Suppressor macrophage treated with lipopolysaccharide for 4 hours (primary cell): Measurements from ENCODE around the gene PIP5K1B.
A peak's percentile ranks its signal among the peaks of the same experiment; 100 is the strongest.

ENCODE experiments used
- DNase-seq: peaks from one replicate; pipeline ENCODE4 v3.0.0-alpha.2; 2020

The PIP5K1B gene

DNA sequence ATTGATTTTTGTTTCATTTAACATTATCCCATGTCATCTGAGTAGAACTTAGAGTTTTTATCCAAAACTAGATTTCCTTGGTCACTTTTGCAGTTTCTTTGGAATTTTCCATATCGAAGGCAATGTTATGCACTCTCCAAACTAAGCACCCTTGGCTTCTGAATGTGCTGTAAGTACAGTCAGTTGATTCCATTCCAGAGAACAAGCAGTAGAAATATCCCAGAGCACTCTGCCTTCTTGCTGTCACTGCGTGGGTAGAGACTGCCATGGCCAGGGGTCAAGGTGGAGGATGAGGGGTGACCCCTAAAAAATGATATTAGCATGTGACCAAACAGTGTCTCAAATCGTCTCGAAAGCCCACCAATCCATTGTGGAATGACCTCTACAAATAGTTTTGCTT lies 36.2 kb downstream of the PIP5K1B start:
- no peak for DNase-seq

DNA sequence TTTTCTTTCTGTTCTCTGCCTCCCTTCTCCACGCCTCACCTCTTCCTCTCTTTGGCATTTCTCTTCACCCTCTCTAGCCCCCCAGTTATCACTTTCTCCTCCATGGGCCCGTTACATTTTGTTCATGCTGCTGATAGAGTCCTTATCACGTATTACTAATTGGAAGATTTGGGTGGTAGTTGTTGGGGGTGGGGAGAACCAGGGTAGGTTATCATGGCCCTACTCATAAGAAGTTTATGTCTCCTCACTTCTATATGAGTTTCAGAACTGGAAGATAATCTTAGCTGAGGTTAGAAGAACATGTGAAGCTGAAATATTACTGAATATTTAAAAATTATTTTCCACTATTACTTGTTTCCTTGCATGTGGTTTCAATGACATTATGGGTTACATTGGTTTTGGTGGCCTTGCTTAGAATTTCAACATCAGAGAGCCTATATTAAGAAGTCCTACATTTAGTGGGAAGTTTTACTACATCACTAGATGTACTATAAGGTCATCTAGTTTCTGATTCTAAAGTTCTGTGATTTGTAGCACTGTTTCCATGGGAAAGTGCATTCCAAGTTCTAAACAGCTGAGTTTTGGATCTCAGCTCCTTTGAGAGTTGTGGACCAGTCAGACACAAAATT lies 36.8 kb downstream of the PIP5K1B start:
- DNase-seq, result no peak

DNA sequence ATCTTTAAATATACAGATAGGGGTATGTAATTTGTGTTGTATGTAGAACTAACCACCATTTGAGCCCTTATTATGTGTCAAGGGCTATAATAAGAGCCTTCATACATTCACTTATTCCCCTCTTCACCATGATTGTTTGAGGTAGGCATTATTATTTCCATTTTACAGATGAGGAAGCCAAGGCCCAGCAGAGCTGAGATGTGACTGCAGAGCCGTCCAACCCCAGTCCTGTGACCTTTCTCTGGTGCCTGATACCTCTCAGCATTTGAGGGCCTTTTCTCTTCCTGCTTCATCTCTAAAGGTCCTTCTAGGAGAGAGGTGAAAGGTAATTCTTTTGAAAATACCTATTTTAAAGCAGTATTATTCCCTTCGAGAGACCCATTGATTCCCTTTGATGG lies 37.3 kb downstream of the PIP5K1B start:
- DNase-seq, result no peak

DNA sequence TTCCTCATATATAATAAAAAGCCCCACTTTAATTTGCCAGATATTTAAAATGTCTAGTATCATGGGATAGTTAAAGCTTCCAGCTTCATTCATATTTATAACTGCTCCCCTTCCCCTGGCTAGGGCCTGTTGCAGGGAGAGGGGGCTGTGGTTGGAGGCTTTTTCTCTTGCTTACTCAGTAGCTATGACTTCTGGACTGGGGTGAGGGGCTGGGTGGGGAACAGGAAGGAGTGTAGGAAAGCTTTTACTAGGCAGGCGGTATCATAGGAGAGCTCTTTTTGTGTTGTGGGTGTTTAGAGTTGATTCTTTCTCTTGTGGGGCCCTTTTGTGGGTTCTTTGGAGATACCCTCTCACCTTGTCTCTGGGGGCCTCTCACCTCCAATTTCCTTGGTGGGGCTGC lies 39.4 kb downstream of the PIP5K1B start:
- DNase-seq, result no peak

DNA sequence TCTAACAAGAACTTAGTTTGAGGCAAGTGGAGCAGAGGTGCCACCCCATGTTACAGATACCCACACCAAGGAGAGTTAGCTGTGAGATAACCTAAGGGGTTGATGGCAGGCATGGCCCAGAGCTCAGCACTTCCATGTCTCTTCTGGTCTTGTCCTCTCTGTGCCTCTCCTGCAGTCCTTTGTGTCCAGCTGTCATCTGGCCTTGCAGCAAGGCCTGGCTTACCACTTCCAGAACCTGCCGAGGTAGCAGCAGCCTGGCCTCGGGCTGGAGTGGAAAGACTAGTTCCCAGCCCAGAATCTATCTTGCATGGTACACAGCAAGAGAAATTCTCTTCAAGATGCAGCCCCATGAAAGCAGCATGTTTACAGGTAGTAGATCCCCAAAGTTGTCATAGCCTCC lies 41.5 kb downstream of the PIP5K1B start:
- no peak for DNase-seq

DNA sequence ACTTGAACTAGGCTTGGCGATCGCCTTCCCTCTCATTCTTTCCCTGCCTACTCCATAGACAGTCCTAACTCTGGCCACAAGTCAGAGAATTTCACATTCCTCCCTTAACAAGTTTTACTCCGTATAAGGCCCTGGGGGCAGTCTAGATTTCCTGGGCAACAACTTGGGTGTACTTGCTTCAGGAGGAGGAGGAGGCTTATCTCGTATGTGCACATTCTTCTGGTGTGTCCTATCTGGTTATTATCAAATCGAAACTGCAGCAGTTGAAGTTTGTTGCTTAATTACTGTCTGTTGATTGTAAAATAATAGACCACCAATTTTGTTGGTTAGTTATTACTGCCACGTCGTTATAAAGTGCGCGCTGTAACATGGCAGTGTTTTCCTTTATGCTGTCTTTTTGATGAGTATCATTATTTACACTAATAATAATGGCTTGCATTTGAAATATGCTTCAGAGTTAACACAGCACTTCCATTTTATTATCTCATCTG lies 42.0 kb downstream of the PIP5K1B start:
- no peak for DNase-seq

DNA sequence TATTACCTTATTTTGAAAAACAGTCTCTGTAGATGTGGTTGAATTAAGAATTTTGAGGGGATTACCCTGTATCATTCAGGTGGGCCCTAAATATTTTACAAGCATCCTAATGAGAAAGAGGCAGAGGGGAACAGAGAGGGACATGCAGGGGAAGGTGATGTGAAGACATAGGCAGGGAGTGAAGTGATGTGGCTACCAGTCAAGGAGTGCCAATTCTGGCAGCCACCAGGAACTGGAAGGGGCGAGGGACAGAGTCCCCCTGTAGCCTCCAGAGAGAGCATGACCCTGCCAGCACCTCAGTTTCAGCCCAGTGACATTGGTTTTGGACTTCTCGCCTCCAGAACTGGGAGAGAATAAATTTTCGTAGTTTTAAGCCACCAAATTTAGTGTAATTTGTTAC lies 44.1 kb downstream of the PIP5K1B start:
- no peak for DNase-seq

DNA sequence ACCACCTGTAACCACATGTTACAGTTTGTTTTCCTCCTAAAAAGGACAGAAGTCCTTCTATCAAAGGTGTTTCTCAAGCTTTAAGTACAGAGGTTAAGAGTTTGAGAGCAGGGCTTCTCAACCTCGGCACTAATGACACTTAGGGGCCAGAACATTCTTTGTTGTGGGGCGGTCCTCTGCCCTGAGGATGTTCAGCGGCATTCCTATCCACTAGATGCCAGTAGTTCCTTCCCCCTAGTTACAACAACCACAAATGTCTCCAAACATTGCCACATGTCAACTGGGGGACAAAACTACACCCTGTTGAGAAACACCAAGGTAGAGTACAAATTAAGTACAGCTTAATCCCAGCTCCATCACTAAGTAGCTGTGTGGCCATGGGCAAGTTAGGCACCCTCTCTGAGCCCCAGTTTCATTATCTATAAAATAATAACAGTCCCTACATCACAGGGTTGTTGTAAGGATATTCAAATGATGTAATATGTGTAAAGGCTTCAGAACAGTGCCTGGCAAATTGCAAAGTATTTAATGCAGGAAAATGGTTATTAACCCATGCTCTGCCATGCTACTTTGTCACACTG lies 44.6 kb downstream of the PIP5K1B start:
- no peak for DNase-seq

DNA sequence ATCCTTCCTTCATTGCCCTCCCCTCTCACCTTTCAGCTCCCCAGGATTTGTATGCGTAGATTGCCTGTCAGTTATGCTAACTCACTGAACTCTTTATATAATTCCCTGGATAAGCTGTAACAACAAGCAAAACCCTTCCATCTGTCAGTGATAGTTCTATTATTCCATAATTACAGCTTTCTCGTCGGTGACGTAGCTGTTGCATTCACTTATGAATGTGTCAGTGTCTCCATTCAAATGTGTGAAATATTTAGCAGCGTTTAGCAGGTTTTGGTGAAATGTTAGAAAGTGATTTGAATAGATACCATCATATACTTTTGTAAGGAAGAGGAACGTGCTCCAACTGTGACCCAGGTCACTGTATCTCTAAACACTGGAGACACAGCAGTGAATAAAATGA lies 45.2 kb downstream of the PIP5K1B start:
- DNase-seq, result no peak

DNA sequence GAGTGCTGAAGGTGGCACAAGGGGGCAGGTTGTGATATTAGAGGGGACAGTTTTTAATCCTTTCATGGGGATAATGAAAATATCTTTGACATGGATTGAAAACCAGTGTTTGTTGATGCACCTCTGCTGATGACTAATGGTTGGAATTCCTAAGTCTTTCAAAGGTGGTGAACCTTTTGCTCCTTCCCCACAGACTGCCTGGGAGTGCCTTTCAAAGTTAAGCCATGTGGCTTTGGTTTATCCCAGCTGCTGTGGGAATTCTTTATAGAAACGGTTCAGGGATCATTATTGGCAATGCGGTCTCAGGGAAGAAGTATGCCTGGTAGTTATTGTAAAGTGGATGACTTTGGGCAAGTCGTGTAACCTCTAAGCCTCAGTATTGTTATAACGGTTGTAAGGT lies 45.7 kb downstream of the PIP5K1B start:
- no peak for DNase-seq

DNA sequence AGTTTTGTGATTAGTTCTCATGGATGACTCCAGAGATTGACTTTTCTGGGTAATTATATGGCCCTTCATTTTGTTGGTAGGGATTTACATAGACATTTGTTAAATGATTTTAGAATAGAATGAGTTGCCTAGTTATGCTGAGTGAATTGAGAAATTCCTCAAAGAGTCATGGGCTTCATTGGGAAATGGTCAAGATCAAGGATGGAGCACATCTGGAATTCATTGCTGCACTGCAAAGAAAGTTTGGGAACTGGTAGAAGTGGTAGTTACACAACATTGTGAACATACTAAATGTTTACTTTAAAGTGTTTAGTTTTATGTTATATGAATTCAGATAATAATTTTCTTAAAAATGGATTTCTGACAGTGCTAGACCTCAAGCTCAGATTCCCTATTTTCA lies 46.5 kb downstream of the PIP5K1B start:
- no peak for DNase-seq

DNA sequence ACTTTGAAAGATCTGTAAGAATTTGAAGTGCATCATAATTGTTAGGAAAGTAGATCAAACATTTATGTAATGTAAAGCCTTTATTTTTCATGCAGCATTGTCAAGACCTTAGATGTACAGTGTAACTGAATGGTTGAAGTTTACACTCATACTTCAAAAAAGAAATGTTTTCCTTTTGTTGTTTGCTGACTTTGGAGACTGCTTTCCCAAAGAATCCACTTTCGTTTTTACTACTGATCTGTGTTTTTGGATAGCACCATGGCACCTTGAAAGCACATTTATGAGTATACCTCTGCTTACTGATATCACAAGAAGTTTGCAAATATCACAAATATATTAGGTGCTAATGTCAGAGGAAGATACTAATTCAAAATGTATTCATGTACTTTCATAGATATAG lies 50.0 kb downstream of the PIP5K1B start:
- no peak for DNase-seq

DNA sequence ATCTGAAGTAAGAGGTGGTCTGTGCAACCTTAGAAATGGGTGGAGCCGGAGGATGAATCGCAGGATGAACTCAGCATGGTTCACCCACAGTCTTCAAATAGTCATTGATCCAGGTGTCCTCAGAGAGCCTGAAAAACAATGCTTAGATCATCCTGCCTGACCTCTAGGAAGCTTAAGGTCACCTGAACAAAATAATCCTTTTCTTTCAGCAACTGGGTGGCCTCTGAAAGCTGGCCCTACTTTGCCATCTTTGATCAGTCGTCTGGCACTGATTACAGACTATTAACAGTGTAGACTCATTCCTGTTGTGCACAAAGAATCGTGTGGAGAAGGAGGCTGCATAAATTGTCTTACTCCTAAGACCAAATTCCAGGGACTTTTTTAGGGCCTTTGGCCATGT lies 50.7 kb downstream of the PIP5K1B start:
- no peak for DNase-seq

DNA sequence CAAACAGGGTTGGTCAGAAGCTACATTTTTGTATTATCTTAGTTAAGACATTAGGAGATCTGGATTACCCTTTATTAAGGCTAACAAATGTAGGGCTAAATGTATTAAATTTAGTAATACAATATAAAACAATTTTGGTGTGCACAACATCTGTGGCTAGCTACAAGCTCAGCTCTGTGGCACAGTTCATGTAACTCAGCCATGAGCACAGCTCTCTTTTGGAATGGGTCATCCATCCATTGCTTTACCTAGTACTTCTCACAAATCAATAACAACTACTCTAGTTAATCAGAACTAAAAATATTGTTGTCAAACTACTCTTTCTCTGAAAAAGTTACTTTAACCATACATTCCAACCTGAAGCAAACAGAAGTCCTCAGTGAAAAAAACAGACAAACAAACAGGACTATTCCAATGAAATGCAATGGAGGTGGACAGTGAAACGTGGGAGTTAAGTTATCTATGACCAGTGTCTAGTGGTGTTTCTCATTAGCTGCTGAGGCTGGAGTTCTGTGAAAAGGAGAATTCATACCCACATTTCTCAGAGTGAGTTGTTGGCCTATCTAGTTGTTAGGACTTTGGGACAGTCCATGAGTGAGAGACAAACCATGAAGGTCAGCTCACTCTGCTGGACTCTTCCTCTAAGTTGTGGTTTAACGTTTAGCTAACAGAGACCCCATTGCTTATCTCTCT lies 55.1 kb downstream of the PIP5K1B start:
- DNase-seq, result no peak

DNA sequence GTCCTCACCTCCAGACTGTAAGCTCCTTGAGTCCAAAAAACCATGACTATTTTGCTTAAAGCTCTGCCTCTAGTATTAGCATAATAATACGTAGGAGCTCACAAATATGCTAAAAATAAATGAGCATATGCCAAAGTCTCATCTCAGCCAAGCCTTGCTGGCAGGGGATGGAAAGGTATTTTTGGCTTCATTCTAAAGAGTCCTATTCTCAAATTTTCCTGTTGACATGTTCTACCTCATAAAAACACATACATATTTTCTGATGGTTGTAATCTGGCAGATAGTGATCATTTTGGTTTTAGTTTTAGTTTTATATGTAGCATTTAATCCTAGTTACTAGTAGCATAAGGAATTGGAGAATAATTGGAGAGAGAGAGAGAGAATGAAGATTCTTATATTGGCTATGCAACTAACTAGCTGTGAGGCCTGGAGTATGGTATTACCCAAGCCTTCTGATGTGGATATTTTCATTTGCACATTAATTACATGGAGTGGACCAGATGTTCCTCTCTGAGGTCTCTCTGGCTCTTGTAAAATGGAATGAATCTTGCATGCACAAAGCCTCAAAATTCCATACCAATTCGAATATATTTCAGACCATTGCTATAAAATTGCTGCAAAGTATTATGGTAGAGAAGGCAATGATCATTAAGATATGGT lies 55.8 kb downstream of the PIP5K1B start:
- no peak for DNase-seq

DNA sequence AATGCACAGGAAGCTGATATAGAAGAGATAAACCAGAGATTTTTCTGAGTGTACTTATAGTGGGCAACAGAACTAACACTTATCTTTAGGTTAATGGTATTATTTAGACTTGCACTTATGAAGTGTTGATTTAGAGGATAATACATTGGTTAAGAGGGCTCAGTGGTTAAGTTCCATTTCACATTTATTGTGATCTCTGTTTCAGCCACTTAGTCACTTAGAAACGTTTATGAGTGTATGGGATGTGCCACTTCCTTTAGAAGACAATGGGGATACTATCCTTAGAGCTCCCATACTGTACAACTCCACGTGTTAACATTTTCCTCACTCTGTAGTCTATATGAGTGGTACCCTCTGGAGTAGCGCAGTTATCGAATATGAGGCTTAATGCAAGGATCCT lies 57.5 kb downstream of the PIP5K1B start:
- no peak for DNase-seq

DNA sequence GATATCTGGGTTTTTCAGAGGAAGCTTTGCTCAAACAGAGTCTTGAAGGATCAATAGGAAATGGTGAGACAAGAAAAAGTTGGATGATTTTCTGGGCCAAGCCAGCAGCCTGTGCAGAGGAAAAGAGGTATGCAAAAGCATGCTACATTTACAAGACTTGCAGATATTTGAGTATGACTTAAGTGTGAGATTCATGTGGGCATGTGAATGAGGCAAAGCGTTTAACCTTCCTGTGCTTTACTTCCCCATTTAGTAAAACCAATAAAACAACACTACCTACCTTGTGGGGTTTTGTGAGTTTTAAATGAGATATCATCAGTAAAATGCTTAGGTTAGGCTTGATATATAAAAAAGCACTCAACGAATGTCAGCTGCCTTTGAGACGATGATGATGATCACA lies 58.1 kb downstream of the PIP5K1B start:
- no peak for DNase-seq

DNA sequence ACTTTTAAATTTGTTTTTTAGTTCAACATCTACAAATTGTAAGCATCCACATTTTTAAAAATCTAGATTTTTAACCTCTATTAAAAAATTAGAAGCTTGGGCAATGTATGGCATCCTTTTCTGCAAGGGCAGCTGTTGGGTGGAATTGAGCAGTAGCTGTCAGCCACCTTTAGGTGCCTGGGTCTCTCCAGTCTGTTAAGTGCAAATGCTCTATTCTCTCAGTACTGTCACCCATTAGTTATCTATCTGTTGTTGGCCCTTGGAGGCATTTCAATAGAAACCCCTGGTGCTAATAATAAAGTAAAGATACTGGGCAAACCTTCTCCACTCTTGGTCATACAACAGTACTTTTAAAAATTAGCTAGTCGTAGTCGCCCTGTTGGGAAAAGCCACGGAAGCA lies 63.6 kb downstream of the PIP5K1B start:
- no peak for DNase-seq

DNA sequence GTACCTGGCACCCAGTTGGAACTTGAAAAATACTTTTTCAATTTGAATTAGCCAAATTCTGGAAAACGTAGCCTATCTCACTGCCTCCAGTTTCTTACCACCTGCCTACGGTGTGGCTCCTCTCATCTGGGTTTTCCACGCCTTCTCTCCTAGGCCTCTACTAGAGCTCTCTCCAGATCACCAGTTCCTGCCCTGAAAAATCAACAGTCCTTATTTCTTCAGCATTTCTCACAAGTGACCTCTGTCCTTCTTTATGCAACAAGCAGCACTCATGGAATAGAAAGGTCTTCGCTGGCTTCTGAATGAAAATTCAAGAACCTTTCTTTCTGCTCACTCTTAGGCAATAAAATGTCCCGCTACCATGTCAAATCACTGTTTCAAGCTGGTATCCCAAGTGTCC lies 64.8 kb downstream of the PIP5K1B start:
- no peak for DNase-seq

DNA sequence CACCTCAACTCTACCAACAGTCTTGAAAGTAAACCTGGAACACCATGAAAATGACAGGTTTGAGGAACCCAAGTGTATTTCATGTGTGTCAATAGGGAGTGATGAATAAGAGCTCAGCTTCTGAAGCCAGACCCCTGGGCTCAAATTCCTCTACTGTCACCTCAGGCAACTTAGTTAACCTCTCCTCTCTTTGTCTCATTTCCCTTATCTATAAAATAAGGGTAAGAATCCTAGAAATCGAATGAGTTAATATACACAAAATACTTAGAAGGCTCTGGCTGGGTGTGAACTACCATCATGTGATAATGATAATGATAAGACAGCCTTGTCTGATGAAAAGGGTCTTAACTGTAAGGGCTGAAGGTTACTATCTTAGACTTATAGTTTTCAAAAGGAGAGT lies 66.3 kb downstream of the PIP5K1B start:
- no peak for DNase-seq

DNA sequence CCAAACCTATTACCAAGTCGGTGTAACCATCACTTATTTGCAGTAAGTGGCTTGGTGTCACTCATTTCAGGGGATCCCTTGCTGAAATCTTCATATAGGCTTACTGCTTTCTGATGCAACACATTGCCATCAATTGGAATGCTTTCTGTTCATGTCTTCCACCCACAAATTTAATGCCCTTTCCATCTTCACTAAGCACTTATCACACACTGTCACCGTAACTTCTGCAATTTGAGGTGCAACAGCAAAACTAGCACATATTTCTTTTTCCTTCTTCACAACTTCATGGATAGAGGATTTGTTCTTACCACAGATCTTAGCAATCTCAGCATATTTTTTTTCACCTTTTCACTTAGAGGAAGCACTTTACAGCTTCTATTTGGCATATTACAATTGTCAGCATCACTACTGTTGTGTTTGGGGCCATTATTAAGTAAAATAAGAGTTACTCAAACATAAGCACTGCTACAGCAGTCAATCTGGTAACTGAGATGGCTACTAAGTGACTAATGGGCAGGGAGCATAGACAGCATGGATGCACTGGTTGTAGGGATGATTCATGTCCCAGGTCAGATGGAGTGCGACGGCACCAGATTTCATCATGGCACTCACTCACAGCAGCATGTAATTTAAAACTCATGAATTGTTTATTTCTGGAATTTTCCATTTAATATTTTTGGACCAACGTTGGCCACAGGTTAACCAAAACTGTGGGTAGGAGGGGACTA lies 70.1 kb downstream of the PIP5K1B start:
- DNase-seq, result peak; percentile 3

DNA sequence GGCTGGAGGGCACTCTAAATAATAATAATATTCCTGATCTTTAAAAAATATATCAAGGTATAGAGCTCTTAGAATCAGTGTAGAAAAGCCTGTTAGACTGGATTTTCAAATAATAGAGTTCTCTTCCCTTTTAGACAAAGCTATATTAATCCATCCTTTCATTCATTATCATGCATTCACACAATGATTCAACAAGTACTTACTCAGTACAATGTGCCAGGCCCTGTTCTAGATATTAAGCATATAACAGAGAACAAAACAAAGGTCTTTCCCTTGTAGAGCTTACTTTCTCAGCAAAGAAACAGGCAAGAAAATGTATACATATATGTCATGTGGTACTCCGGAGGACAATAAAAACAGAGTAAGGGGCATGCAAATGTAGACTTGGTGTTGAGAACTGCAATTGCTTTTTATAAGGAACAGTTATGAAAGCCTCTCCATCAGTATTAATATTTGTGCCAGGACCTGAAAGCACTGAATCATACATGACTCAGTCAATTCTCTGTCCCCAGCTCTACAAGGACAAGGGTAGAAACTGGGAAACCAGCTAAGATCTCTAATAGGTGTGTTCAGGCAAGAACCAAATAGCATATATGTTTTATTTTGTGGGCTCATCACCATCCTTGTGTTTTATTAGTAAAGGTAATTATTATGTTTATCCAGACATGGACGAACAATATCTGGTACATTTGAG lies 72.2 kb downstream of the PIP5K1B start:
- no peak for DNase-seq

DNA sequence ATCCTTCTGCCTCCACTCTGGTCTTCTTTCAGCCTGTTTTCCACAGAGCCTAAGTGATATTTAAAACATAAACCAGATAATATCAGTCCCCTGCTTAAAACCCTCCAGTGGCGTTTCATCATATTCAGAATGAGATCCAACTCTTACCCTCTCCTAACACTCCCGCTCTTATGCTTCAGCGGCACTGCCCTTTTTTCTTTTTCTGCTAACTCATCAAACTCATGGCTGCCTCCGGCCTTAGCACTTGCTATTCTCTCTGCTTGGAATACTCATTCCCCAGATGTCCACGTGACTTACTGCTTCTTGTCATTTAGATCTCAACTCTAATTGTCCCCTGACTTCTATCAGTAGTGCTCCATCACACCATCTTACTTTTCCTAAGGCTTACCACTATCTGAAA lies 73.6 kb downstream of the PIP5K1B start:
- no peak for DNase-seq
